Smooth muscle cell (in vitro differentiated cells): Measurements from ENCODE around the gene GON4L. TPM values are rescaled to one million over a fixed set of nuclear protein-coding genes. Genes with fewer than 3 reads are reported as not detected.
A peak's percentile ranks its signal among the peaks of the same experiment; 100 is the strongest.
"Not testable (repeated sequence)": the region's sequence is repeated elsewhere in the genome, so short reads cannot be mapped to it uniquely, and the experiment has no call there.

Source experiments
- DNase-seq: peaks from one replicate; lab custom pipeline; 2025; ENCODE audit not compliant: unreplicated experiment; lab: John Stamatoyannopoulos, UW
- H2AFZ ChIP-seq: fragments of 200-600 bp; sonication (generic); 2 replicates; pipeline ENCODE4 v1.6.0; 2016; ENCODE audit warnings: antibody characterized with exemption, low read depth, mild to moderate bottlenecking
- H3F3A ChIP-seq: fragments of 200-600 bp; sonication (generic); 2 replicates; pipeline ENCODE4 v1.6.0; 2017; ENCODE audit warnings: antibody characterized with exemption, low read depth
- H3K27ac ChIP-seq: fragments of 200-600 bp; sonication (generic); 2 replicates; pipeline ENCODE4 v1.5.1; 2016; ENCODE audit warnings: low read depth, mild to moderate bottlenecking
- H3K27me3 ChIP-seq: fragments of 200-600 bp; sonication (generic); 2 replicates; pipeline ENCODE4 v1.6.1; 2016; ENCODE audit warnings: low read depth, mild to moderate bottlenecking
- H3K36me3 ChIP-seq: fragments of 200-600 bp; sonication (generic); 2 replicates; pipeline ENCODE4 v1.5.1; 2016; ENCODE audit warnings: low read depth
- H3K4me1 ChIP-seq: fragments of 200-600 bp; sonication (generic); 2 replicates; pipeline ENCODE4 v1.5.1; 2016; ENCODE audit warnings: low read depth
- H3K4me2 ChIP-seq: fragments of 200-600 bp; sonication (generic); 2 replicates; pipeline ENCODE4 v1.6.0; 2016; ENCODE audit warnings: mild to moderate bottlenecking
- H3K4me3 ChIP-seq: fragments of 200-600 bp; sonication (generic); 2 replicates; pipeline ENCODE4 v1.5.1; 2016; ENCODE audit warnings: mild to moderate bottlenecking
- H3K79me2 ChIP-seq: fragments of 200-600 bp; sonication (generic); 2 replicates; pipeline ENCODE4 v1.6.0; 2016; ENCODE audit warnings: low read depth, mild to moderate bottlenecking
- H3K9ac ChIP-seq: fragments of 200-600 bp; sonication (generic); 2 replicates; pipeline ENCODE4 v1.6.0; 2016; ENCODE audit warnings: low read depth
- H3K9me3 ChIP-seq: fragments of 200-600 bp; sonication (generic); replicated peaks from 2 replicates; pipeline ENCODE4 v1.5.1; 2016; ENCODE audit warnings: low read depth
- H4K20me1 ChIP-seq: fragments of 200-600 bp; sonication (generic); 2 replicates; pipeline ENCODE4 v1.6.0; 2016; ENCODE audit warnings: low read depth
- WGBS: methylation state at CpG from one replicate; pipeline ENCODE4 v1.1.7; 2016; ENCODE audit warnings: low lambda C conversion rate; 5-methylcytosine and 5-hydroxymethylcytosine counted together
- polyA plus RNA-seq: library from polyadenylated mRNA; unstranded; fragments of >200 nt; fragmentation: Nextera tagmentation; extraction: Ambion mirVana; gene quantifications from 2 replicates; pipeline ENCODE4 v1.2.1, GENCODE V29; 2016
- total RNA-seq: library from RNA; depleted of rRNA; stranded (reverse); fragments of >200 nt; gene quantifications from 2 replicates; pipeline ENCODE4 v1.2.3, GENCODE V29; 2014
- TF ChIP-seq, protein P1 (sequence below): fragments of 200-600 bp; sonication (generic); IDR thresholded peaks from 2 replicates; pipeline ENCODE4 v1.5.1; 2017; ENCODE audit warnings: borderline replicate concordance, mild to moderate bottlenecking, antibody characterized with exemption; ENCODE audit not compliant: insufficient read depth, poor library complexity, severe bottlenecking

The GON4L gene
- total and polyA plus RNA-seq, 2 experiments from 2014 or later: 21.0 to 40.8 TPM

DNA sequence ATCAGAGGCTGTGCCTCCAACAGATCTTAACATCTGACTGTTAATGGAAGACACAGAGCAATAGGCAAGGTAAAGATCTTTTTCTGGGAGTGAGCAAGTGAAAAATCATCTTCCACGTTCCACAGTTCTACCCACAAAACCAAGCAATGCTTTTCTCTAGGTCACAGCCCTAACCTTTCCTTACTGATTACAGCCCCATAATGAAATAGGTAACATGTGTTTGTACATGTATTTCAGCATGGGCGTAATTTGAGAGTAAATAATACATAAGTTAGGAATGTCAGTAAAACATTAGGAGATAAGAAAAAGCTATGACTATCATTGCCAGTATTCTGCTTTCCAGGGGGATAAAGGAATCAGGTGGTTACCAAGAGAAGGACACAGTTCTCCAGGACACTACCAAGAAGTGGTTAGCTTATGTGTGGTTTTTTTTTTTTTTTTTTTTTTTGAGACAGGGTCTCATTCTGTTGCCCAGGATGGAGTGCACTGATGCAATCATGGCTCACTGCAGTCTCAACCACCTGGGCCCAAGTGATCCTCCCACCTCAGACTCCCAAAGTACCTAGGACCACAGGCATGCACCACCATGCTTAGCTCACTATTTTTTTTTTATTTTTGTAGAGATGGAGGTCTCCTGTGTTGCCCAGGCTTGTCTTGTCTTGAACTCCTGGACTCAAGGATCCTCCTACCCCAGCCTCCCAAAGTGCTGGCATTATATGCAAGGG is 96.1 kb downstream of the GON4L start:
- Histone ChIP-seq H3K79me2 (no peaks in the 10 kb centered on the region), H3K27ac (no peak overlapping the region), H3K4me1 (no peaks in the 10 kb centered on the region), H3K9me3 (no peaks in the 10 kb centered on the region), H3K9ac (no peak overlapping the region), H3K27me3 (no peaks in the 10 kb centered on the region), H4K20me1 (no peaks in the 10 kb centered on the region), H3K4me2 (no peak overlapping the region), H3K4me3 (no peak overlapping the region), H3F3A (no peaks in the 10 kb centered on the region), H2AFZ (no peak overlapping the region), H3K36me3 (peaks cover 17% of the 10 kb centered on the region)
- WGBS: 94% methylated on average over 2 of the region's 2 CpGs
- TF ChIP-seq, protein P1, sequence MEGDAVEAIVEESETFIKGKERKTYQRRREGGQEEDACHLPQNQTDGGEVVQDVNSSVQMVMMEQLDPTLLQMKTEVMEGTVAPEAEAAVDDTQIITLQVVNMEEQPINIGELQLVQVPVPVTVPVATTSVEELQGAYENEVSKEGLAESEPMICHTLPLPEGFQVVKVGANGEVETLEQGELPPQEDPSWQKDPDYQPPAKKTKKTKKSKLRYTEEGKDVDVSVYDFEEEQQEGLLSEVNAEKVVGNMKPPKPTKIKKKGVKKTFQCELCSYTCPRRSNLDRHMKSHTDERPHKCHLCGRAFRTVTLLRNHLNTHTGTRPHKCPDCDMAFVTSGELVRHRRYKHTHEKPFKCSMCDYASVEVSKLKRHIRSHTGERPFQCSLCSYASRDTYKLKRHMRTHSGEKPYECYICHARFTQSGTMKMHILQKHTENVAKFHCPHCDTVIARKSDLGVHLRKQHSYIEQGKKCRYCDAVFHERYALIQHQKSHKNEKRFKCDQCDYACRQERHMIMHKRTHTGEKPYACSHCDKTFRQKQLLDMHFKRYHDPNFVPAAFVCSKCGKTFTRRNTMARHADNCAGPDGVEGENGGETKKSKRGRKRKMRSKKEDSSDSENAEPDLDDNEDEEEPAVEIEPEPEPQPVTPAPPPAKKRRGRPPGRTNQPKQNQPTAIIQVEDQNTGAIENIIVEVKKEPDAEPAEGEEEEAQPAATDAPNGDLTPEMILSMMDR: no peak
- no peak for DNase-seq

DNA sequence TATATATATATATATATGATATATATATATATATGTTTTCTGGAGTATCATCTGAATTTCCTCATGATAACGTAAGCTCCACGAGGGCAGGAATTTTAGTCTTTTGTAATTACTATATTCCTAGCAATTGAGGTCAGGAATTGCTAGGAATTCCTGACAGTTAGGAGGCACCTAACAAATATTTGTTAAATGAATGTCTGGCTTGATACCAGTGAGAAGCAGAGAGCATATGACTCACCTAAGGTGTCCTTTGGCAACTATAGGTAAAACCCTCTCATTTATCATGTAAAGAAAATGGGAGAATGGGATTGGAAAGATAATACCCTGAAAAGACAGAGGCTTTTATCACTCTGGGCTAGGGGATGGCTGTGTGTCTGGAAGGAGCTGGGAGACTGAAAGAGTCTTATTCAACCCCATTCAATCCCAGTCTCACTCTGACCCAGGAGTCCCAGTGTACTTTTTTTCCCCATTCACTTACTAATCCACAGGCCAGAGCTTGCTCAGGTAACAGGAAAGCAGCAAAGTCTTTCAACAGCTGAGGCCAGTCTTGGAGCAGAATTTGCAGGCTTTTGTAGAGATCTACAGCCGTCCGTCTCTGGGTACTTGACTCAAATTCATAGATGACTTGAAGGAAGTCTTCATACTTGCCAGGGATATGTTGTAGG is 96.9 kb downstream of the GON4L start:
- TF ChIP-seq, protein P1: no peak
- WGBS: 89% methylated on average over 4 of the region's 4 CpGs
- Histone ChIP-seq H3K27me3 (no peaks in the 10 kb centered on the region), H3K79me2 (no peaks in the 10 kb centered on the region), H3F3A (no peaks in the 10 kb centered on the region), H3K9ac (no peak overlapping the region), H3K36me3 (peaks cover 17% of the 10 kb centered on the region), H3K9me3 (no peaks in the 10 kb centered on the region), H3K4me1 (no peaks in the 10 kb centered on the region), H3K27ac (no peak overlapping the region), H3K4me2 (no peak overlapping the region), H4K20me1 (no peaks in the 10 kb centered on the region), H3K4me3 (no peak overlapping the region), H2AFZ (no peak overlapping the region)
- DNase-seq: no peak

DNA sequence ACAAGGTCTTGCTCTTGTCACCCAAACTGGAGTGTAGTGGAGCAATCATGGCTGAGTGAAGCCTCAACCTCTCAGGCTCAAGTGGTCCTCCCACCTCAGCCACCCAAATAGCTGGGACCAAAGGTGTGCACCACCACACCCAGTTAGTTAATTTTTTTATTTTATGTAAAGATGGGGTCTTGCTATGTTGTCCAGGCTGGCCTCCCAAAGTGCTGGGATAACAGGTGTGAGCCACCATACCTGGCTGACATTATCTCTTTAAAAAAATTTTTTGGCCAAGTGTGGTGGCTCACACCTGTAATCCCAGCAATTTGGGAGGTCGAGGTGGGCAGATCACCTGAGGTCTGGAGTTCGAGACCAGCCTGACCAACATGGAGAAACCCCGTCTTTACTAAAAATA is 98.0 kb downstream of the GON4L start:
- H2AFZ ChIP-seq, H3K4me1 ChIP-seq, H3K27me3 ChIP-seq, H3K4me2 ChIP-seq, H3K27ac ChIP-seq, H4K20me1 ChIP-seq, H3F3A ChIP-seq, DNase-seq, H3K9me3 ChIP-seq, H3K79me2 ChIP-seq, H3K9ac ChIP-seq, H3K4me3 ChIP-seq: not testable (repeated sequence)
- WGBS: 97% methylated on average over 3 of the region's 3 CpGs
- peaks cover 17% of the 10 kb centered on the region for H3K36me3 ChIP-seq

DNA sequence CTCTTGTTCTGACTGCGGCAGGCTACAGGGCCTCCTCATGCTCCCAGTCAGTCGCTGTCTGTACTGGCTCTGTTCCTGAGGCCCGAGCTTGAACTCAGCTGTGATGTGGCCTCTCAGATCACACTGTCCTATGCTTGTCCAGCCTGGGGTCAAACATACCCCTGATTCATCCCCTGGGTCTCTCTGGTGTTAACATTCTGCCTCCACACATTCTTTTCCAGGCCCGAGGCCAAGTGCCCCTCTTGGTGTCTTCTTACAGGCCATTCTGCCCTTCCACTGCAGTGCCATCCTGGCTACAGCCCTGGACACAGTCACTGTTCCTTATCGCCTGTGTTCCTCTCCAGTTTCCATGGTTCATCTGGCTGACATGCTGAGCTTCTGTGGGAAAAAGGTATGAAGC is 108.9 kb downstream of the GON4L start:
- H3K36me3 ChIP-seq, H4K20me1 ChIP-seq, H3K9me3 ChIP-seq, H3K4me3 ChIP-seq, H3F3A ChIP-seq, H3K79me2 ChIP-seq, H2AFZ ChIP-seq, H3K9ac ChIP-seq, H3K4me1 ChIP-seq, H3K4me2 ChIP-seq, DNase-seq, H3K27me3 ChIP-seq, H3K27ac ChIP-seq: not testable (repeated sequence)
- 92% methylated on average over 5 of the region's 5 CpGs for WGBS

DNA sequence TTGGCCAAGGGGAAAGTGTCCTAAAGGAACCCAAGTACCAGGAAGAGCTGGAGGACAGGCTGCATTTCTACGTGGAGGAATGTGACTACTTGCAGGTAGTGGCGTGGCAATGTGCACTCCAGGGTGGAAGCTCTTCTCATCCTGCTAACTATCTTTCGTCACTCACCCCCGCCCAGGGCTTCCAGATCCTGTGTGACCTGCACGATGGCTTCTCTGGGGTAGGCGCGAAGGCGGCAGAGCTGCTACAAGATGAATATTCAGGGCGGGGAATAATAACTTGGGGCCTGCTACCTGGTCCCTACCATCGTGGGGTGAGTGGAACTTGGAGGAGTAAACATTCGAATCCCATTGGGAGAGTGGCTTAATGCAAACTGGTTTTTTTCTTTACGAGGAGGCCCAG is 109.4 kb downstream of the GON4L start:
- not testable (repeated sequence) for H3K79me2 ChIP-seq, H3K9me3 ChIP-seq, H3K27ac ChIP-seq, H3K9ac ChIP-seq, H2AFZ ChIP-seq, H3K4me3 ChIP-seq, H3K4me1 ChIP-seq, H3K4me2 ChIP-seq, H3K36me3 ChIP-seq, H3F3A ChIP-seq, H4K20me1 ChIP-seq, H3K27me3 ChIP-seq, DNase-seq
- WGBS: 95% methylated on average over 12 of the region's 12 CpGs

DNA sequence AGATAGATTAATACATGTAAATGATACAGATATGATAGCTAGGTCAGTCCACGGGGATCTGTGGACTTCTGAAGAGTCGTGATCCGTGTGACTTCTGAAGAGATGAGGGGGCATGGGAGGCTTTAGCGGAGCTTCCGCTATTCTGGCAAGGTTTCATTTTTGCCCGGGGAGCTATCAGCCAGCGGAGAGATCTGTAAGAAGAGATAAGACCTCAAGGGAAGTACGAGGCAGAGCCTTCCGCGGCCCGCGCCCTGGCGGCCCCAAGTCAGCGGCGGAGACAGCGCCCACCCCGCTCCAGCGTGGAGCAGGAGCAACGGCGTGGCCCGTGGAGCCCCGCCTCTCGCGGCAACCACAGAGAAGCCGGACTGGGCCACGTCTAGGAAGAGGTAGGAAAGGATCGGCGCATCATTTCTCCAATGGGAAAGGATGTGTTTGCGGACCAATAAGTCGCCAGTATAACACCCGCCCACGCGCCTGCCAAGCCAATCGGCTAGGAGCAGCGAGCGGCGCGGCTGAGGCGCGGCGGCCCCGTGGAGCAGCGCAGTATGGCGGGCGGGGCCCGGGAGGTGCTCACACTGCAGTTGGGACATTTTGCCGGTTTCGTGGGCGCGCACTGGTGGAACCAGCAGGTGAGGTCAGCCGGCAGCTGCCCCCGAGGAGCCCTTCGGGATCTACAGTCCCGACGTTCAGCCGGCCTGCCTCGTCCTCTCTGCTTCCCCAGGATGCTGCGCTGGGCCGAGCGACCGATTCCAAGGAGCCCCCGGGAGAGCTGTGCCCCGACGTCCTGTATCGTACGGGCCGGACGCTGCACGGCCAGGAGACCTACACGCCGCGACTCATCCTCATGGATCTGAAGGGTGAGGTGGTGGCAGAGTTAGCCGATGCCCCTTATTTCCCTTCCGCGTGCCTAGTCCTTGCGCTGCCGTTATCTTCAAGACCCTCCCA is 111.5 kb downstream of the GON4L start:
- peak overlapping the region; percentile 47 for H2AFZ ChIP-seq
- H3K27me3 ChIP-seq, H3K36me3 ChIP-seq, H4K20me1 ChIP-seq, H3K4me1 ChIP-seq, H3K79me2 ChIP-seq, H3K9me3 ChIP-seq, H3F3A ChIP-seq: not testable (repeated sequence)
- peak overlapping the region; percentile 56 for H3K4me3 ChIP-seq
- peak overlapping the region; percentile 13 for H3K27ac ChIP-seq
- WGBS: 1% methylated on average over 36 of the region's 77 CpGs
- DNase-seq: peak; percentile 81
- H3K9ac ChIP-seq: peak overlapping the region; percentile 68
- H3K4me2 ChIP-seq: peak overlapping the region; percentile 81
